ENCODE results near the gene SHROOM4.

SHROOM4 gene

GRCh38 chrX:50615570-50616158 lies 198.3 kb downstream of the SHROOM4 start:
- no peak for DNase-seq

GRCh38 chrX:50614460-50614859 lies 199.5 kb downstream of the SHROOM4 start:
- DNase-seq: no peak

DNA sequence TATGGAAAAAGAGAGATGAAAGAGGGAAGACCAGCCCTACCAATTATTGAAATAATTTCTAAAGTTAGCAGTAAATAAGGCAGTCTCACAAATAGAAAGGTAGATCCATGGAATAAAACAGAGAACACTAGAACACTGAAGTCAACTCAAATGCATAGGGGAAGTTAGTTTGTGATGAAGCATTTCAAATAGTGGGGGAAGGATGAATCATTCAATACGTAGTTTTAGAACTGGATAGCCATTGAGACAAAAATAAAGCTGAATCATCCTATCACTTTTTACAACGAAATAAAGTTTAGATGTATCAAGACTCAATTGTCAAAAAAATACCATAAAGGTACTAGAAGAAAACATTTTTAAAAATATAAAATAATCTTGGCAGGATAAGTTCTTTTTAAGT lies 200.1 kb downstream of the SHROOM4 start:
- no peak for DNase-seq

DNA sequence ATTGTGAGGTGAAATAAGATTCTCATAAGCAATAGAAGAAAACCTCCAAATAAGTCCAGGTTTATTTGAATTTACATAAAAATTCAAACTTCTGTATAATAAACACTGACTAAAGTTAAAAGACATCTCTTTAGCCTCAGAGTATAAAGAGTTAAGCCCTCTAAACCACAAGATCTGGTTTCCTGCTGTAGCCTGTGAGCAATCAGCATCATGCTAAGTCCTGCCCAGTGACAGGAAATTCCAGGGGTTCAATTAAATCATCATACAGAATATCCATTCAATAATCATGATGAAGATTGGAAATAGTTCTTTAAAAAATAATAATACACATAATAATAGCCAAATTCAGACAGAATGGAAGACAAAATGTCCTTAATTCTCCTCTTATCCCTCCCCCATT lies 204.2 kb downstream of the SHROOM4 start:
- DNase-seq: no peak

DNA sequence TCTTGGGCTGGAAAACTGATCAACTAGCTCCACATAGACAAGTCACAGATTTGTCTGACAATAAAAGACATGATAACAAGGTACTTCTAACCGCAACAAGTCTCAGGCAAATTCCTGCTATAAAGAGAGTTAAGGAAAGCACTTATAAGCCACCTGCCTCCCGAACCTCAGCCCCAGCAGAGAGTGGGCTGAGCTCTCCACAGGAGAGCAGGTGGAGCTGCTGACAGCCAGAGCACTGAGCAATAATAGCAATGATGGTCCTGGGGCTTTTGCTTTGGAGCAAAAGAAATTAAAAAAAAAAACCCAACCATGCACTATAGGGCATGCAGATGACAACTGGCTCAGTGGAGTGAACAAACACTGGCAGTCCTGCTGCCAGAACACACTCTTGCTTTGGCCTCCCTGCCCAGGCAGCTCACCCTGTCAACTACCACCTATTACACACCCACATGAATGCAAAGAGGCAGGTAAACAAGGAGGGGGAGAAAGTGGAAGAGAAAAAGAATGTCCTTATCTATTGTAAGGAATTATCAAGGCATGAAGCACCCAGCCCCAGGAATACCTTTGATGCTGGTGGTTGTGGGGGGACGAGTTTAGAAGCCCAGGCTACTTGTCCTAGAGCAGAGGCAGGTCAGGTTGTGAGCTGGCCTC lies 207.6 kb downstream of the SHROOM4 start:
- DNase-seq: no peak

DNA sequence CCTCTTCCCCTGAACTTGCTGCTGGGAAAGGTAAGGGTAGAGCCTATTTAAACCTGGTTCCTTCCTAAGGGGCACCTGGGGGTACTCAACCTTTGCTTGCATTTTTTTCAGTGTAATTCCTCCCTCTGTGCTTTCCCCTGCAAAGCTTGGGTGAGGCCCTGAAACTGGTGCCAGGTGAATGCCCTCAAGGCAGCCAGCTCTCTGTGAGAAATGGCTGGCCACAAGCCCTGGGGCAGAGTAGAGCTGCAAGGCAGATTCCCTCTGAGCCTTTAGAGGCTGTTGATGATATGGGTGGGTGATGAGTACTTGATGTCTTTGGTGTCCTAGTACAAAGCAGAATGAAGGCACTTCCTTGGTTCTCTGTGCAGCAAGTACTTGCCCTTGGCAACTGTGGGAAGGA lies 217.9 kb downstream of the SHROOM4 start:
- DNase-seq: no peak

DNA sequence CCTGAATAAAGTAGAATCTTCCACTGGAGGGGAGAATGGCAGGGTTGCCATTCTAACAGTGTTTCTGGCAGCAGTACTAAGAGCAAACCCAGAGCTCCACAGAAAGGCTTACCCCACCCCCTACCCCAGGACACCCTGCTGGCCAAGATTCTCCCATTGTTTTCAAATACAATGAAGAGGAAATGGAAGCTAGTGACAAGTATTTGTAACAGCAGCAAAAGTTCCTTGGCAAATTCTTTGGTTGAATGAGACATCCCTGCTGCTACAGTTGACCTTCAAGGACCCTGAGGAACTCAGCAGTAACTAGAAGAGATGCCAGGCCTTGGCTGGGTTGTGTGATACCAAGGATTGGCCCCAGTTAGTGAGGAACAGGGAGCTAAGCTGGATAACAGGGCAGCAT lies 219.2 kb downstream of the SHROOM4 start:
- DNase-seq: no peak

DNA sequence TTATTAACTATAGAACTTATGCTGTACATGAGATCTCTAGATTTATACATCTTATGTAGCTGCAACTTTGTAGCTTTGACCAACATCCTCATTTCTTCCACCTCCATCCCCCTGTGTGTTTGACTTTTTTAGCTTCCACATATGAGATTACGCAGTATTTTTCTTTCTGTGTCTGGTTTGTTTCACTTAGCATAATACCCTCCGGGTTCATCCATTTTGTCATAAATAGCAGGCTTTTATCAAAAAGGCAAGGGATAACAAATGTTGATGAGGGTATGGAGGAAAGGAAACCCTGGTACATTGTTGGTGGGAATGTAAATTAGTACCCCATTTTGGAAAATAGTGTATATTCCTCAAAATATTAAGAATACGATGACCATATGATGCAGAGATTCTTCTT lies 227.0 kb downstream of the SHROOM4 start:
- no peak for DNase-seq

- no peak for DNase-seq
Measured at GRCh38 chrX:50586407-50586806, 227.6 kb downstream of the SHROOM4 start.

DNA sequence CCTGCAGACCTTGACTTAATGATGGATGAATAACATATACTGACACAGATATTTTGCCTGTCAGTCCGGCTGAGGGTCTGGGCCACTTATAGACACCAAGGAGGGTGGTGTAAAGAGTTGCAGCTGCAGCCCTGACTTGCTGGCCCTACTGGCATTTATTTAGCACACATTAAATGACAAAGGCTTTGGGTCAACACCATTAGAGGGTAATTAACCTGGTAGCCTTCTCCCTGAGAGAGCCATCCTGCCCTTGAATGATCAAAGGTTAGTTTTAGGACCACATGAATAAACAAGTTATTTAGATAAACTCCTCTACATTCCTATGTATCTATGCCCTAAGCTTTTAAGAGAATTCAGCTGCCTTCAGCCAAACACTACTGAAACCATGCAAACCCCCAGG lies 232.6 kb downstream of the SHROOM4 start:
- DNase-seq: no peak

GRCh38 chrX:50579955-50580354 lies 234.0 kb downstream of the SHROOM4 start:
- DNase-seq: peak; percentile 31

DNA sequence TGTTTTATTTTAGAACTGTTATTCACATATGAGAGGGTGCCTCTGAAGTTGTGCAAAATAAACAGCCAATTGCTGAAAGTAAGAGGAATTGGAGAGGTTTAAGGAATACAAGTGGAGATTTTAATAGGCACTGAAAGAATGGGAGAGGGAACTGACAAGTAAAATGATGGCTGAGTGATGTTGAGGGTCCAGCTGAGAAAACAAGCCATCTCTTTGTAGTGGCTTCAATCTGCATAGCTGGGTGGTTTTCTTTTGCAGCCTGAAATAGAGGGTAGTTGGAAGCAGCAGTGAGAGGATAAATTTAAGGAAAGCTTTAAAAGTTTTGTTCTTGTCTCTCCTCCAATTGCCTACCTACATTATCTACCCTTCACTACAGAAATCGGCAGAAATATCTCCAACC lies 236.7 kb downstream of the SHROOM4 start:
- DNase-seq: no peak

GRCh38 chrX:50567636-50568035 lies 246.4 kb downstream of the SHROOM4 start:
- DNase-seq: no peak

- no peak for DNase-seq
Measured at GRCh38 chrX:50565718-50566117, 248.3 kb downstream of the SHROOM4 start.
